HepG2 (cell line): Measurements from ENCODE around the gene F2RL3. TPM values are rescaled to one million over a fixed set of nuclear protein-coding genes. Genes with fewer than 3 reads are reported as not detected.

ENCODE experiments used
- ATAC-seq: fragments of 200-7000 bp; cut with Tn5 transposase; 3 replicates; pipeline ENCODE4 v1.9.1; 2020; ENCODE audit warnings: mild to moderate bottlenecking, moderate library complexity
- BruUV-seq: library from RNA; stranded (reverse); fragments of 400-500 nt; replicated peaks from 2 replicates; lab custom pipeline; 2021; lab: Mats Ljungman, UMichigan
- CTCF ChIA-PET: fragments of 300-600 bp; formaldehyde crosslinking; extraction: SDS; loops from one replicate; lab custom pipeline; 2021; ENCODE audit warnings: low total read pairs, inconsistent platforms, low intra/inter-chr PET ratio; lab: Yijun Ruan, JAX
- POLR2A ChIA-PET: fragments of 350-600 bp; sonication (Branson Sonifier 250); formaldehyde crosslinking; loops from one replicate; lab custom pipeline; 2020; ENCODE audit warnings: antibody characterized with exemption, inconsistent platforms; lab: Yijun Ruan, JAX
- DNase-seq: peaks from one replicate; pipeline ENCODE4 v3.0.0-alpha.2; 2015; ENCODE audit warnings: low spot score
- FAIRE-seq: peaks from 3 replicates; lab custom pipeline; 2011; peaks lifted over from hg19 to GRCh38; lab: Jason Lieb, UNC
- H2AFZ ChIP-seq: one replicate; pipeline ENCODE4 v1.6.1; 2011; ENCODE audit warnings: low read length, inconsistent platforms
- H3K27ac ChIP-seq: fragments of 300-600 bp; 3 replicates; pipeline ENCODE4 v1.8.0; 2011; ENCODE audit warnings: mixed run types, mild to moderate bottlenecking, mixed read lengths, low read length, inconsistent platforms; ENCODE audit not compliant: insufficient read depth; ENCODE audit errors: extremely low read length
- H3K27me3 ChIP-seq, 2 experiments: fragments of 200-600 bp in 1 of 2; 2 replicates in 1 of 2; 3 replicates in 1 of 2; pipeline versions ENCODE4 v1.6.0 to v1.8.0; 2011; ENCODE audit warnings: low read length in 2 of 2, mild to moderate bottlenecking in 2 of 2, moderate library complexity in 2 of 2, inconsistent platforms in 1 of 2; ENCODE audit not compliant: insufficient read depth in 2 of 2, control insufficient read depth in 1 of 2
- H3K36me3 ChIP-seq, 2 experiments: fragments of 200-600 bp in 1 of 2; replicated peaks in 1 of 2; 2 replicates in 1 of 2; 3 replicates in 1 of 2; pipeline versions ENCODE4 v1.5.1 to v1.8.0; 2011; ENCODE audit warnings: low read length in 2 of 2, inconsistent platforms in 1 of 2; ENCODE audit not compliant: insufficient read depth in 2 of 2, control insufficient read depth in 1 of 2
- H3K4me1 ChIP-seq: 2 replicates; pipeline ENCODE4 v1.5.1; 2012; ENCODE audit warnings: low read length, inconsistent platforms; ENCODE audit not compliant: insufficient read depth
- H3K4me2 ChIP-seq: 2 replicates; pipeline ENCODE4 v1.6.0; 2011; ENCODE audit warnings: low read depth, low read length, inconsistent platforms
- H3K4me3 ChIP-seq, 3 experiments: fragments of 200-600 bp in 1 of 3; sonication (generic), shearing (Covaris generic) in 1 of 3; replicated peaks in 1 of 3; 2 replicates each; pipeline ENCODE4 v1.5.1; 2011 to 2016; ENCODE audit warnings: low read length in 3 of 3, inconsistent platforms in 2 of 3, low read depth in 2 of 3, mild to moderate bottlenecking in 2 of 3, control low read depth in 1 of 3, mixed read lengths in 1 of 3; ENCODE audit not compliant: insufficient read depth in 1 of 3
- H3K79me2 ChIP-seq: one replicate; pipeline ENCODE4 v1.6.1; 2011; ENCODE audit warnings: low read length, inconsistent platforms; ENCODE audit not compliant: insufficient read depth
- H3K9ac ChIP-seq: 2 replicates; pipeline ENCODE4 v1.6.0; 2011; ENCODE audit warnings: mild to moderate bottlenecking, low read depth, low read length, inconsistent platforms; ENCODE audit not compliant: insufficient read depth
- H3K9me3 ChIP-seq: 2 replicates; pipeline ENCODE4 v1.5.1; 2012; ENCODE audit warnings: mild to moderate bottlenecking, low read length
- H4K20me1 ChIP-seq: 2 replicates; pipeline ENCODE4 v1.6.0; 2011; ENCODE audit warnings: inconsistent platforms, mild to moderate bottlenecking, low read length, moderate library complexity; ENCODE audit not compliant: insufficient read depth
- FOXM1 ChIP-seq: sonication (generic); formaldehyde crosslinking; IDR thresholded peaks from 2 replicates; pipeline ENCODE4 v1.5.0; 2020; ENCODE audit warnings: missing genetic modification reagents
- MBD4 ChIP-seq: IDR thresholded peaks from 2 replicates; pipeline ENCODE4 v1.6.1; 2012; ENCODE audit warnings: low read length, inconsistent platforms, borderline replicate concordance
- MLLT10 ChIP-seq: sonication (generic); formaldehyde crosslinking; IDR thresholded peaks from 2 replicates; pipeline ENCODE4 v1.4.0; 2020; ENCODE audit warnings: missing genetic modification reagents
- SNRNP70 ChIP-seq: fragments of 200-400 bp; formaldehyde crosslinking; IDR thresholded peaks from 2 replicates; pipeline ENCODE4 v1.6.1; 2017; ENCODE audit warnings: mild to moderate bottlenecking, low read depth, low read length, moderate library complexity
- ZFP62 ChIP-seq: sonication (generic); formaldehyde crosslinking; IDR thresholded peaks from 2 replicates; pipeline ENCODE4 v1.4.0; 2020; ENCODE audit warnings: missing genetic modification reagents
- WGBS: methylation state at CpG from one replicate; pipeline ENCODE4 v1.1.6; 2017; ENCODE audit warnings: low lambda C conversion rate; 5-methylcytosine and 5-hydroxymethylcytosine counted together
- in situ Hi-C: cut with HindIII; loops from 2 replicates; pipeline ENCODE4 v1.10.0; 2017; ENCODE audit warnings: low pct_unique_long_range_greater_than_20kb; ENCODE audit not compliant: extremely low pct_ligation_motif_present
- intact Hi-C: fragments of 100-400 bp; cut with micrococcal nuclease; formaldehyde crosslinking; loops from one replicate; pipeline ENCODE4 v1.10.0; 2022; ENCODE audit not compliant: unreplicated experiment
- polyA plus RNA-seq, 8 experiments: library from polyadenylated mRNA; depleted of rRNA in 3 of 8; stranded (reverse) in 7 of 8; unstranded in 1 of 8; fragments of >200 nt; fragmentation: Illumina TruSeq in 4 of 8; extraction: Trizol in 4 of 8; gene quantifications; 2 replicates each; pipeline versions ENCODE4 v1.2.1 to v1.2.3, GENCODE V29; 2011 to 2016; ENCODE audit warnings: low read depth in 4 of 8, missing spikeins in 1 of 8, mixed read lengths in 1 of 8; ENCODE audit not compliant: insufficient read depth in 1 of 8
- total RNA-seq, 5 experiments: library from RNA; depleted of rRNA; stranded (reverse); fragments of >200 nt; fragmentation: Illumina TruSeq; extraction: Trizol; gene quantifications; 2 replicates each; pipeline ENCODE4 v1.2.3, GENCODE V29; 2016; ENCODE audit warnings: low read depth in 1 of 5
- TF ChIP-seq, protein P1 (sequence below), 2 experiments: fragments of 450-650 bp in 1 of 2; sonication (generic) in 1 of 2; formaldehyde crosslinking in 1 of 2; IDR thresholded peaks; 2 replicates each; pipeline versions ENCODE4 v1.6.1 to v1.8.0; 2016 to 2022; ENCODE audit warnings: antibody characterized with exemption in 1 of 2, mild to moderate bottlenecking in 1 of 2, missing genetic modification reagents in 1 of 2

F2RL3 gene
- total and polyA plus RNA-seq, 2 of the 13 experiments (the other 11 are each of a cell fraction or from before 2014, with no cell fraction given), result not detected

DNA sequence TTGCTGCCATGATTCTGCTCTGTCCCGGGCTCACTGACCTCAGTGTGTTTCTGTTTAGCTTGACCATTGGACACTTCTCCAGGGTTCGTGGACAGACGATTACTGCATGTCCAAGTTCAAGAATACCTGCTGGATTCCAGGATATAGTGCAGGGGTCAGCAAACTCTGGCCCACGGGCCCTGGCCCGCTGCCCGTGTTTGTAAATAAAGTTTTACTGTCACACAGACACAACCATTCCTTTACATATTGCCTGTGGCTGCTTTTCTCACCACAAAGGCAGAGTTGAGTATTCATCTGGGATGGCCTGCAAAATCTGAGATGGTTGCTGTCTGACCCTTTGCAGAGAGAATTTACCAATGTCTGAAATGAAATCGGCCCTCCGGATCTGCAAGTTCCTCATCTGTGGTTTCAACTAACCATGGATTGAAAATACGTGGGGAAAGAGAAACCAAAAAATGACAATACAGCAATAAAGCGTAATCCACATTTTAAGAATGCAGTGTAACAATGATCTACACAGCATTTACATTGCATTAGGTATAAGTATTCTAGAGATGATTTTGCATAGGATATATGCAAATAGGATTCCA, 25.9 kb upstream of the F2RL3 start:
- Histone ChIP-seq H3K9ac (no peak overlapping the region), H3K27ac (no peak overlapping the region), H3K79me2 (no peaks in the 10 kb centered on the region), H3K4me3 (no peak overlapping the region), H4K20me1 (no peaks in the 10 kb centered on the region), H3K9me3 (no peaks in the 10 kb centered on the region), H3K4me1 (no peaks in the 10 kb centered on the region), H2AFZ (no peak overlapping the region), H3K36me3 (peaks cover 21 to 43% of the 10 kb centered on the region in 2 experiments; a peak in 4 of 5 replicates), H3K4me2 (no peak overlapping the region), H3K27me3 (no peaks in the 10 kb centered on the region)
- ATAC-seq (no peak), FAIRE-seq (no peak), DNase-seq (no peak)
- 91% methylated on average over 10 of the region's 10 CpGs for WGBS
- TF ChIP-seq, protein P1, sequence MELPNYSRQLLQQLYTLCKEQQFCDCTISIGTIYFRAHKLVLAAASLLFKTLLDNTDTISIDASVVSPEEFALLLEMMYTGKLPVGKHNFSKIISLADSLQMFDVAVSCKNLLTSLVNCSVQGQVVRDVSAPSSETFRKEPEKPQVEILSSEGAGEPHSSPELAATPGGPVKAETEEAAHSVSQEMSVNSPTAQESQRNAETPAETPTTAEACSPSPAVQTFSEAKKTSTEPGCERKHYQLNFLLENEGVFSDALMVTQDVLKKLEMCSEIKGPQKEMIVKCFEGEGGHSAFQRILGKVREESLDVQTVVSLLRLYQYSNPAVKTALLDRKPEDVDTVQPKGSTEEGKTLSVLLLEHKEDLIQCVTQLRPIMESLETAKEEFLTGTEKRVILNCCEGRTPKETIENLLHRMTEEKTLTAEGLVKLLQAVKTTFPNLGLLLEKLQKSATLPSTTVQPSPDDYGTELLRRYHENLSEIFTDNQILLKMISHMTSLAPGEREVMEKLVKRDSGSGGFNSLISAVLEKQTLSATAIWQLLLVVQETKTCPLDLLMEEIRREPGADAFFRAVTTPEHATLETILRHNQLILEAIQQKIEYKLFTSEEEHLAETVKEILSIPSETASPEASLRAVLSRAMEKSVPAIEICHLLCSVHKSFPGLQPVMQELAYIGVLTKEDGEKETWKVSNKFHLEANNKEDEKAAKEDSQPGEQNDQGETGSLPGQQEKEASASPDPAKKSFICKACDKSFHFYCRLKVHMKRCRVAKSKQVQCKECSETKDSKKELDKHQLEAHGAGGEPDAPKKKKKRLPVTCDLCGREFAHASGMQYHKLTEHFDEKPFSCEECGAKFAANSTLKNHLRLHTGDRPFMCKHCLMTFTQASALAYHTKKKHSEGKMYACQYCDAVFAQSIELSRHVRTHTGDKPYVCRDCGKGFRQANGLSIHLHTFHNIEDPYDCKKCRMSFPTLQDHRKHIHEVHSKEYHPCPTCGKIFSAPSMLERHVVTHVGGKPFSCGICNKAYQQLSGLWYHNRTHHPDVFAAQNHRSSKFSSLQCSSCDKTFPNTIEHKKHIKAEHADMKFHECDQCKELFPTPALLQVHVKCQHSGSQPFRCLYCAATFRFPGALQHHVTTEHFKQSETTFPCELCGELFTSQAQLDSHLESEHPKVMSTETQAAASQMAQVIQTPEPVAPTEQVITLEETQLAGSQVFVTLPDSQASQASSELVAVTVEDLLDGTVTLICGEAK (IDR thresholded peaks at IDR 0.05), result no peak
- TF ChIP-seq, protein P1 (CRISPR knock-in tag; IDR thresholded peaks at IDR 0.05), result peak; percentile 91
- TF ChIP-seq SNRNP70 (no peak), ZFP62 (CRISPR knock-in tag) (no peak), MLLT10 (no peak), FOXM1 (CRISPR knock-in tag) (no peak), MBD4 (no peak)
- POLR2A ChIA-PET, result no interaction called here
- intact Hi-C loops, result no loop called here
- CTCF ChIA-PET, result no interaction called here
- in situ Hi-C loops, result no loop called here
- BruUV-seq, result TSS peak; percentile 52
